Naive thymus-derived CD4-positive, alpha-beta T cell (primary cell): ENCODE measurements around the gene PGPEP1. TPM values are rescaled to one million over a fixed set of nuclear protein-coding genes. Genes with fewer than 3 reads are reported as not detected.

ENCODE experiments used
- ATAC-seq: fragments of 150-1000 bp; cut with Tn5 transposase; 2 replicates; pipeline ENCODE4 v1.10.0; 2021; ENCODE audit warnings: mild to moderate bottlenecking, moderate library complexity
- CTCF ChIA-PET: fragments of 350-600 bp; sonication (Branson Sonifier 250); formaldehyde crosslinking; loops from one replicate; lab custom pipeline; 2021; ENCODE audit warnings: antibody characterized with exemption; lab: Charles Lee
- POLR2A ChIA-PET: fragments of 350-600 bp; sonication (Branson Sonifier 250); formaldehyde crosslinking; loops from one replicate; lab custom pipeline; 2021; ENCODE audit warnings: antibody characterized with exemption, inconsistent platforms; lab: Charles Lee
- DNase-seq, 9 donors: peaks; one replicate each; pipeline versions ENCODE4 v3.0.0 to v3.0.0-alpha.2; 2020 to 2022; ENCODE audit warnings: mixed read lengths in 1 of 9
- H3K27ac ChIP-seq: one replicate; pipeline ENCODE4 v1.7.0; 2013; ENCODE audit warnings: mild to moderate bottlenecking, low read depth, low read length, moderate library complexity
- H3K27me3 ChIP-seq, 2 donors: one replicate each; pipeline ENCODE4 v1.7.0; 2013; ENCODE audit warnings: low read length in 2 of 2, mild to moderate bottlenecking in 2 of 2, moderate library complexity in 2 of 2; ENCODE audit not compliant: control insufficient read depth in 2 of 2, insufficient read depth in 2 of 2
- H3K36me3 ChIP-seq, 3 experiments: 1 replicate in 2 of 3; 2 replicates in 1 of 3; pipeline ENCODE4 v1.7.0; 2013; ENCODE audit warnings: low read length in 3 of 3, mild to moderate bottlenecking in 3 of 3, moderate library complexity in 1 of 3; ENCODE audit not compliant: insufficient read depth in 3 of 3, control insufficient read depth in 2 of 3
- H3K4me1 ChIP-seq, 2 donors: one replicate each; pipeline ENCODE4 v1.7.0; 2013; ENCODE audit warnings: low read length in 2 of 2, mild to moderate bottlenecking in 2 of 2, moderate library complexity in 1 of 2; ENCODE audit not compliant: control insufficient read depth in 2 of 2, insufficient read depth in 2 of 2
- H3K4me3 ChIP-seq: 2 replicates; pipeline ENCODE4 v1.7.0; 2013; ENCODE audit warnings: mild to moderate bottlenecking, low read length
- H3K9me3 ChIP-seq, 3 experiments: 1 replicate in 2 of 3; 2 replicates in 1 of 3; pipeline ENCODE4 v1.7.0; 2013; ENCODE audit warnings: low read length in 3 of 3; ENCODE audit not compliant: control insufficient read depth in 2 of 3
- H3K27ac Mint-ChIP-seq, 9 donors: one replicate each; pipeline ENCODE4 v1.8.0; 2020 to 2022; ENCODE audit warnings: mixed read lengths in 9 of 9, mild to moderate bottlenecking in 8 of 9, moderate library complexity in 5 of 9, inconsistent platforms in 2 of 9
- H3K27me3 Mint-ChIP-seq, 5 donors: one replicate each; pipeline ENCODE4 v1.8.0; 2021 to 2022; ENCODE audit warnings: mixed read lengths in 5 of 5, mild to moderate bottlenecking in 1 of 5
- H3K36me3 Mint-ChIP-seq, 5 donors: one replicate each; pipeline ENCODE4 v1.8.0; 2020 to 2022; ENCODE audit warnings: mixed read lengths in 5 of 5, mild to moderate bottlenecking in 3 of 5, inconsistent platforms in 1 of 5
- H3K4me1 Mint-ChIP-seq, 7 donors: one replicate each; pipeline ENCODE4 v1.8.0; 2020 to 2022; ENCODE audit warnings: mixed read lengths in 7 of 7, mild to moderate bottlenecking in 3 of 7, inconsistent platforms in 1 of 7
- H3K4me3 Mint-ChIP-seq, 10 donors: one replicate each; pipeline ENCODE4 v1.8.0; 2020 to 2022; ENCODE audit warnings: mild to moderate bottlenecking in 10 of 10, mixed read lengths in 10 of 10, moderate library complexity in 6 of 10, inconsistent platforms in 2 of 10
- H3K9me3 Mint-ChIP-seq, 11 donors: one replicate each; pipeline ENCODE4 v1.8.0; 2020 to 2022; ENCODE audit warnings: mixed read lengths in 11 of 11, mild to moderate bottlenecking in 4 of 11, inconsistent platforms in 1 of 11, moderate library complexity in 1 of 11
- intact Hi-C, 2 donors: fragments of 100-400 bp; cut with micrococcal nuclease; formaldehyde crosslinking; loops; one replicate each; pipeline ENCODE4 v1.15.1; 2023
- polyA plus RNA-seq, 2 donors: library from polyadenylated mRNA; unstranded; fragments of 300-500 nt; fragmentation: Illumina TruSeq; gene quantifications; one replicate each; pipeline ENCODE4 v1.2.3, GENCODE V29; 2021
- total RNA-seq, 6 experiments: library from RNA in 5 of 6; stranded (reverse) in 5 of 6; gene quantifications; 1 replicate in 5 of 6; 2 replicates in 1 of 6; pipeline ENCODE4 v1.2.3 and lab custom pipeline; 2021 to 2026

The PGPEP1 gene
- total and polyA plus RNA-seq, 7 experiments from 2014 or later: 9.4 to 57.1 (median 41.1) TPM

GRCh38 chr19:18385675-18386542 lies 45.5 kb downstream of the PGPEP1 start, which contains the start of gene GDF15:
Gene GDF15, plus strand, starts transcription at chr19:18386158. Its CDS starts 32 bp downstream, at chr19:18386190.
- Histone ChIP-seq H3K27me3 (peaks cover 0 to 11% of the 10 kb centered on the region in 2 donors), H3K4me1 (peaks cover 0 to 4% of the 10 kb centered on the region in 2 donors), H3K9me3 (no peaks in the 10 kb centered on the region), H3K27ac (no peak within 1 kb of the TSS), H3K4me3 (no peak within 1 kb of the TSS), H3K36me3 (no peaks in the 10 kb centered on the region)
- peaks cover 23 to 66% (median 36%) of the 10 kb centered on the region in 5 donors for H3K27me3 Mint-ChIP-seq
- peaks cover 0 to 12% (median 7%) of the 10 kb centered on the region in 7 donors for H3K4me1 Mint-ChIP-seq
- ATAC-seq: no peak
- no peaks in the 10 kb centered on the region for H3K9me3 Mint-ChIP-seq
- H3K4me3 Mint-ChIP-seq: peak within 1 kb of the TSS in 2 of 10 donors; percentile 12 to 38
- H3K36me3 Mint-ChIP-seq: no peaks in the 10 kb centered on the region
- CTCF ChIA-PET: no interaction called here
- intact Hi-C loops: no loop called here
- no peak within 1 kb of the TSS for H3K27ac Mint-ChIP-seq
- peak in 3 of 9 donors; percentile 12 to 44 (median 14) for DNase-seq
- POLR2A ChIA-PET: no interaction called here

- intact Hi-C loops: no loop called here
- Mint-ChIP-seq H3K4me3 (peak overlapping the region in 2 of 10 donors; percentile 74 to 81), H3K27ac (no peak overlapping the region), H3K27me3 (peaks cover 23 to 69% (median 36%) of the 10 kb centered on the region in 5 donors), H3K9me3 (no peaks in the 10 kb centered on the region), H3K36me3 (no peaks in the 10 kb centered on the region), H3K4me1 (peaks cover 0 to 12% (median 7%) of the 10 kb centered on the region in 7 donors)
- POLR2A ChIA-PET: no interaction called here
- ATAC-seq (no peak), DNase-seq (no peak)
- H3K4me1 ChIP-seq: peaks cover 0 to 4% of the 10 kb centered on the region in 2 donors
- no peak overlapping the region for H3K4me3 ChIP-seq
- H3K9me3 ChIP-seq: no peaks in the 10 kb centered on the region
- no peaks in the 10 kb centered on the region for H3K36me3 ChIP-seq
- H3K27me3 ChIP-seq: peaks cover 0 to 11% of the 10 kb centered on the region in 2 donors
- CTCF ChIA-PET: interaction anchor here (1.3 to 1.4 kb wide), 2 partner anchors 12 to 30 kb away, joined by 4 to 6 read pairs; no protein-coding TSS in a partner anchor
- no peak overlapping the region for H3K27ac ChIP-seq
Observed at GRCh38 chr19:18386543-18387271, 46.3 kb downstream of the PGPEP1 start.

- Histone ChIP-seq H3K4me1 (peaks cover 0 to 4% of the 10 kb centered on the region in 2 donors), H3K4me3 (peak overlapping the region; percentile 38), H3K27ac (no peak overlapping the region), H3K9me3 (no peaks in the 10 kb centered on the region), H3K27me3 (peaks cover 0 to 11% of the 10 kb centered on the region in 2 donors), H3K36me3 (no peaks in the 10 kb centered on the region)
- peak; percentile 90 for ATAC-seq
- POLR2A ChIA-PET: interaction anchor here (0.8 to 2.2 kb wide), 2 partner anchors 107 to 109 kb away, joined by 3 to 8 read pairs; partner anchors contain the start of gene JUND
- Mint-ChIP-seq H3K36me3 (no peaks in the 10 kb centered on the region), H3K9me3 (no peaks in the 10 kb centered on the region), H3K27me3 (peaks cover 19 to 73% (median 29%) of the 10 kb centered on the region in 5 donors), H3K4me3 (peak overlapping the region; percentile 62 to 83 (median 78)), H3K4me1 (peaks cover 0 to 12% (median 7%) of the 10 kb centered on the region in 7 donors), H3K27ac (peak overlapping the region in 1 of 9 donors; percentile 42)
- CTCF ChIA-PET: interaction anchor here (0.6 to 4.1 kb wide), 13 partner anchors 11 to 311 kb away, joined by 3 to 37 read pairs (median 4); partner anchors contain the start of genes IQCN and SSBP4
- DNase-seq: peak; percentile 38 to 86 (median 65)
- intact Hi-C loops: loop anchor here (1.0 to 2.0 kb wide), 4 partner anchors 22 to 74 kb away; partner anchors contain the start of gene PGPEP1 (in 1 of the 2)
Observed at GRCh38 chr19:18388100-18388959, 47.9 kb downstream of the PGPEP1 start.

GRCh38 chr19:18388960-18389725 lies 48.7 kb downstream of the PGPEP1 start:
- H3K27ac Mint-ChIP-seq: peak overlapping the region in 1 of 9 donors; percentile 64
- Histone ChIP-seq H3K27ac (no peak overlapping the region), H3K9me3 (no peaks in the 10 kb centered on the region), H3K4me3 (no peak overlapping the region), H3K4me1 (peaks cover 0 to 4% of the 10 kb centered on the region in 2 donors), H3K27me3 (peaks cover 0 to 11% of the 10 kb centered on the region in 2 donors), H3K36me3 (no peaks in the 10 kb centered on the region)
- H3K27me3 Mint-ChIP-seq: peaks cover 19 to 79% (median 28%) of the 10 kb centered on the region in 5 donors
- DNase-seq: no peak
- CTCF ChIA-PET: interaction anchor here (0.9 to 4.1 kb wide), 8 partner anchors 23 to 115 kb away, joined by 3 to 37 read pairs (median 3); partner anchors contain the start of genes IQCN and SSBP4
- H3K4me1 Mint-ChIP-seq: peaks cover 0 to 12% (median 7%) of the 10 kb centered on the region in 7 donors
- peaks cover 0 to 2% (median 0%) of the 10 kb centered on the region in 11 donors for H3K9me3 Mint-ChIP-seq
- POLR2A ChIA-PET: interaction anchor here (0.5 to 2.2 kb wide), 3 partner anchors 30 to 1763 kb away, joined by 3 to 8 read pairs (median 4); partner anchors contain the start of genes JUND and SSBP4
- ATAC-seq: no peak
- intact Hi-C loops: loop anchor here (1.0 to 2.0 kb wide), 4 partner anchors 21 to 74 kb away; partner anchors contain the start of gene PGPEP1 (in 1 of the 2)
- H3K4me3 Mint-ChIP-seq: peak overlapping the region in 9 of 10 donors; percentile 25 to 79 (median 56)
- no peaks in the 10 kb centered on the region for H3K36me3 Mint-ChIP-seq

- DNase-seq (no peak), ATAC-seq (no peak)
- Histone ChIP-seq H3K4me3 (no peak overlapping the region), H3K9me3 (no peaks in the 10 kb centered on the region), H3K4me1 (peaks cover 0 to 4% of the 10 kb centered on the region in 2 donors), H3K27ac (no peak overlapping the region), H3K36me3 (no peaks in the 10 kb centered on the region), H3K27me3 (peaks cover 0 to 11% of the 10 kb centered on the region in 2 donors)
- Mint-ChIP-seq H3K9me3 (peaks cover 0 to 2% (median 0%) of the 10 kb centered on the region in 11 donors), H3K27ac (peak overlapping the region in 1 of 9 donors; percentile 64), H3K27me3 (peaks cover 15 to 78% (median 24%) of the 10 kb centered on the region in 5 donors), H3K4me3 (peak overlapping the region in 9 of 10 donors; percentile 7 to 79 (median 55)), H3K36me3 (no peaks in the 10 kb centered on the region), H3K4me1 (peaks cover 0 to 12% (median 7%) of the 10 kb centered on the region in 7 donors)
- intact Hi-C loops: loop anchor here (2.0 kb wide), 2 partner anchors 49 to 73 kb away; partner anchors contain the start of gene PGPEP1 (in 1 of the 2)
- POLR2A ChIA-PET: interaction anchor here (1.3 to 1.6 kb wide), 2 partner anchors 27 to 29 kb away, joined by 4 read pairs; partner anchors contain the start of gene SSBP4
- CTCF ChIA-PET: interaction anchor here (1.4 to 4.1 kb wide), 4 partner anchors 22 to 110 kb away, joined by 3 to 37 read pairs (median 12); partner anchors contain the start of gene SSBP4
Observed at GRCh38 chr19:18389726-18390064, 49.3 kb downstream of the PGPEP1 start.
